SK-N-SH treated with all-trans-retinoic acid at 6 μM for 48 hours (cell line): Measurements from ENCODE around the gene FBLN5.
"Not testable (repeated sequence)": the region's sequence is repeated elsewhere in the genome, so short reads cannot be mapped to it uniquely, and the experiment has no call there.

ENCODE experiments used
- CSDC2 ChIP-seq: fragments of 250-450 bp; sonication (Bioruptor Pico); IDR thresholded peaks from 2 replicates; pipeline ENCODE4 v1.5.0; 2020; ENCODE audit warnings: mild to moderate bottlenecking, moderate library complexity
- OSR1 ChIP-seq: fragments of 250-450 bp; sonication (Bioruptor Pico); IDR thresholded peaks from 2 replicates; pipeline ENCODE4 v1.8.0; 2022; ENCODE audit warnings: moderate library complexity, mild to moderate bottlenecking, inconsistent platforms
- ZNF565 ChIP-seq: fragments of 450-650 bp; formaldehyde crosslinking; conservative IDR thresholded peaks from 2 replicates; pipeline ENCODE4 v1.5.0; 2020; ENCODE audit warnings: low read depth, mild to moderate bottlenecking, moderate library complexity

DNA sequence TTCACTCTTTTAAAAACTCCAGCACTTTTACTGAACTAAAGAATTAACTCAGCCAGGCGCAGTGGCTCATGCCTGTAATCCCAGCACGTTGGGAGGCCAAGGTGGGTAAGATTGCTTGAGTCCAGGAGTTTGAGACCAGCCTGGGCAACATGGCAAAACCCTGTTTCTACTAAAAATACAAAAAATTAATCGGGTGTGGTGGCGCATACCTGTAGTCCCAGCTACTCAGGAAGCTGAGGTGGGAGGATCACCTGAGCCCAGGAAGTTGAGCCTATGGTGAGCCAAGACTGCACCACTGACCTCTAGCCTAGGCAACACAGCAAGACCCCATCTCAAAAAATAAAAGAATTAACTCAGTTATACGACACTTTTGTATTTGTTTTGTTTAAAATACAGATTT lies 49.8 kb downstream of the FBLN5 start:
- not testable (repeated sequence) for TF ChIP-seq ZNF565 (CRISPR knock-in tag); CSDC2 (CRISPR knock-in tag); OSR1
